AG09309 (cell line): ENCODE data around the gene C11orf91.
A peak's percentile ranks its signal among the peaks of the same experiment; 100 is the strongest.
"Not testable (repeated sequence)": the region's sequence is repeated elsewhere in the genome, so short reads cannot be mapped to it uniquely, and the experiment has no call there.

Source experiments
- DNase-seq: peaks from one replicate; pipeline ENCODE4 v3.0.0-alpha.2; 2010; ENCODE audit warnings: low read depth
- H3K4me3 ChIP-seq: 2 replicates; pipeline ENCODE4 v1.5.1; 2011; ENCODE audit warnings: mild to moderate bottlenecking, low read depth, low read length, moderate library complexity; ENCODE audit not compliant: control insufficient read depth
- CTCF ChIP-seq: IDR thresholded peaks from 2 replicates; pipeline ENCODE4 v1.5.1; 2011; ENCODE audit warnings: mild to moderate bottlenecking, low read depth, low read length, inconsistent platforms; ENCODE audit not compliant: insufficient read depth, control insufficient read depth; ENCODE audit errors: missing control alignments

Gene C11orf91

GRCh38 chr11:33684003-33684706, 16.5 kb downstream of the C11orf91 start:
- no peak overlapping the region for H3K4me3 ChIP-seq
- no peak for TF ChIP-seq CTCF
- no peak for DNase-seq

GRCh38 chr11:33682446-33682845, 18.2 kb downstream of the C11orf91 start:
- no peak for DNase-seq
- peak; percentile 45 for TF ChIP-seq CTCF
- no peak overlapping the region for H3K4me3 ChIP-seq

GRCh38 chr11:33682019-33682418, 18.6 kb downstream of the C11orf91 start:
- H3K4me3 ChIP-seq: no peak overlapping the region
- DNase-seq: no peak
- no peak for TF ChIP-seq CTCF

- not testable (repeated sequence) for DNase-seq, H3K4me3 ChIP-seq
Measured at GRCh38 chr11:33678616-33679015, 22.0 kb downstream of the C11orf91 start.

- peak; percentile 67 for DNase-seq
- H3K4me3 ChIP-seq: no peak overlapping the region
- TF ChIP-seq CTCF: no peak
Measured at GRCh38 chr11:33674035-33674814, 26.4 kb downstream of the C11orf91 start.

- no peak for DNase-seq
- H3K4me3 ChIP-seq: no peak overlapping the region
- no peak for TF ChIP-seq CTCF
Measured at GRCh38 chr11:33672273-33672672, 28.4 kb downstream of the C11orf91 start.
